GM18951 (cell line): ENCODE results near the gene F10.

ENCODE experiments used
- POLR2A ChIP-seq: IDR thresholded peaks from 4 replicates; pipeline ENCODE4 v1.6.1; 2011; ENCODE audit warnings: mild to moderate bottlenecking; ENCODE audit not compliant: insufficient read length, insufficient read depth; ENCODE audit errors: extremely low read depth
- in situ Hi-C: fragments of 300-500 bp; cut with MboI; formaldehyde crosslinking; loops from one replicate; pipeline ENCODE4 v1.12.0; 2022; ENCODE audit warnings: low sequenced_read_pairs, mixed read lengths, inconsistent platforms; ENCODE audit not compliant: unreplicated experiment

Gene F10

GRCh38 chr13:113112893-113113845 lies 9.4 kb upstream of the F10 start:
- in situ Hi-C loops: no loop called here
- TF ChIP-seq POLR2A: no peak

- TF ChIP-seq POLR2A: no peak
- in situ Hi-C loops: no loop called here
These were observed 8.7 kb upstream of the F10 start for GRCh38 chr13:113113846-113114271.

- in situ Hi-C loops: no loop called here
- TF ChIP-seq POLR2A: no peak
These were observed 7.9 kb upstream of the F10 start for GRCh38 chr13:113114511-113115362.

GRCh38 chr13:113115363-113116205 lies 7.0 kb upstream of the F10 start:
- in situ Hi-C loops: no loop called here
- TF ChIP-seq POLR2A: no peak

GRCh38 chr13:113116206-113116800 lies 6.3 kb upstream of the F10 start:
- no peak for TF ChIP-seq POLR2A
- in situ Hi-C loops: no loop called here

- in situ Hi-C loops: no loop called here
- TF ChIP-seq POLR2A: no peak
These were observed 5.7 kb upstream of the F10 start for GRCh38 chr13:113116871-113117271.

GRCh38 chr13:113117335-113117872 lies 5.2 kb upstream of the F10 start:
- in situ Hi-C loops: no loop called here
- TF ChIP-seq POLR2A: no peak

GRCh38 chr13:113117911-113118260 lies 4.7 kb upstream of the F10 start:
- TF ChIP-seq POLR2A: no peak
- in situ Hi-C loops: no loop called here

GRCh38 chr13:113118261-113119021 lies 4.2 kb upstream of the F10 start:
- in situ Hi-C loops: no loop called here
- TF ChIP-seq POLR2A: no peak

GRCh38 chr13:113119166-113119821 lies 3.3 kb upstream of the F10 start:
- TF ChIP-seq POLR2A: no peak
- in situ Hi-C loops: no loop called here

- in situ Hi-C loops: no loop called here
- no peak for TF ChIP-seq POLR2A
These were observed 2.8 kb upstream of the F10 start for GRCh38 chr13:113119822-113120189.
